ENCODE data around the gene AFG3L2.

The AFG3L2 gene

DNA sequence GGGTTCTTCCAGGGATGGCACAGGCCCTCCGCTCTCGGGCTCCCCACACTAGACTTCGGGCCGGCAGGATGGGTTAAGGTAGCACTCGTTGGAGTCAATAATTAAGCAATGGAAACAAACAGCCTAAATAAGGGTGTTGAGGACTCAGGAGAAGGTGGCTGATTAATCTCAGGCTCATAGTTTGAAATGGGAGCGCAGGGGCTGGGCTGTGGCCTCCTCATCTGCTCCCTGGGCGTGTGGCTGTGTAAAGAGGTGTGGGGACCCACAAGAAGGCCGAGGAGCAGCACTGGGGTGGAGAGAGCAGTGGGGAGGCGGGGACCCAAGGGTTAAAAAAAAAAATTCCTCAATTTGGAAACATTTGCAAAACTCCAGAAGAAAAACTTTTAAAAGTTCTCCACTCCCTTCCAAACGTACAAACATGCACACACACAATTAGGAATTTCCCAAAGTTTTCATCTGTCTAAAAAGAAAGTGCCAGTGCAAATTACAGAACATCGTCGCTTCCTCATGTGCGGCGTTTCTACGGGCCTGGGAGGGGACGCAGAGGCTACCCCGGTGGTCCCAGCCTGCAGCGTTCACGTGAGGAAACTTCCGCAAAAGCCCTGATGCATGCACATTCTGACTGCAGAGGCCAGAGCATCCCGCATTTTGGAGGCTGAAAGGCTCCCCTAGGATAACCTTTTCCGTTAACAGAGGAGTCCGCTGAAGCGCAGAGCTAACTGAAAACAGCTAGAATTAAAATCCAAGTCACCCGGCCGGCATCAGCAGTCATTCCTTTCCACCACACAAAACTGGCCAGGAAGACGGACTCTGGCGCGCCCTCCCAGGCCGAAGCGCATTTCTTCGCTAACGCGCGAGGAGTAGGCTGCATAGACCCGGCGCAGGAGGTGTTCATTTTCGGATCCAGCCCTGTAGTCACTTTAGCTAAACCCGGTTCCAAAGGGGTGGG lies 70.0 kb downstream of the AFG3L2 start:
- FAIRE-seq, result no peak
- DNase-seq (ENCODE audit: low spot score), result peak; percentile 76

DNA sequence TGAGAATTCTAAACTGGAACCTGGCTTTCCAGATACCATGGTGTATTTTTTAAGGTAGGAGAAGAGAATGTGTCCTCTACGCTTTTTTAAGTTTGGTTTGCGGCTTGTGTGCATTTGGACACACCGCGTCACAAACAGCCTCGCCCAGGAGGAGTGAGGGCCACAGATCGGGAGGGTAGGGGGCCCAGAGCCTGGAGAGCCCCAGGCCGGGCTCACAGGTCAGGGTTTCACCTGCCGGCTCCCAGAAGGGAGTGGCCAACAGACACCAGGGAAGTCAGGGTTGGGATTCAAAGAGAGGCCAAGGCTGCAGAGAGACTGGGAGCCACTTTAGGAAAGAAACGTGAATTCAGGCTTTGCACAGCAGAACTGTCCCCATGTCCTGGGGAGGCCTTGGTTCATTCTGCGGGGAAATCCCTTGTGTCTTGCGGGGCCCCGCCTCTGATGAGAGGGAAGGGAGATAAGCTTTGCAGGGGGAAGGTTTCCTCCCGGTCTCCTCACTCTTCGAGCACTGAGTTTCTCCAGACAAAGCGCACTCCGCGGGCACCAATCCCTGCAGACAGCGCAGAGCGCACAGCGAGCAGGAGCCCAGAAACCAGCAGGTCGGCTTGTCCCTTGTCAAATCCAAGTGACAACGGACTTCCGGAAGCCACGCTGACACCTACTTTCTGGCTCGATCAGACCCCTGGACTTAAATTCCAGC lies 70.9 kb downstream of the AFG3L2 start:
- no peak for DNase-seq (ENCODE audit: low spot score)
- no peak for FAIRE-seq

GRCh38 chr18:12305211-12305610 lies 71.8 kb downstream of the AFG3L2 start:
- no peak for FAIRE-seq
- no peak for DNase-seq (ENCODE audit: low spot score)

DNA sequence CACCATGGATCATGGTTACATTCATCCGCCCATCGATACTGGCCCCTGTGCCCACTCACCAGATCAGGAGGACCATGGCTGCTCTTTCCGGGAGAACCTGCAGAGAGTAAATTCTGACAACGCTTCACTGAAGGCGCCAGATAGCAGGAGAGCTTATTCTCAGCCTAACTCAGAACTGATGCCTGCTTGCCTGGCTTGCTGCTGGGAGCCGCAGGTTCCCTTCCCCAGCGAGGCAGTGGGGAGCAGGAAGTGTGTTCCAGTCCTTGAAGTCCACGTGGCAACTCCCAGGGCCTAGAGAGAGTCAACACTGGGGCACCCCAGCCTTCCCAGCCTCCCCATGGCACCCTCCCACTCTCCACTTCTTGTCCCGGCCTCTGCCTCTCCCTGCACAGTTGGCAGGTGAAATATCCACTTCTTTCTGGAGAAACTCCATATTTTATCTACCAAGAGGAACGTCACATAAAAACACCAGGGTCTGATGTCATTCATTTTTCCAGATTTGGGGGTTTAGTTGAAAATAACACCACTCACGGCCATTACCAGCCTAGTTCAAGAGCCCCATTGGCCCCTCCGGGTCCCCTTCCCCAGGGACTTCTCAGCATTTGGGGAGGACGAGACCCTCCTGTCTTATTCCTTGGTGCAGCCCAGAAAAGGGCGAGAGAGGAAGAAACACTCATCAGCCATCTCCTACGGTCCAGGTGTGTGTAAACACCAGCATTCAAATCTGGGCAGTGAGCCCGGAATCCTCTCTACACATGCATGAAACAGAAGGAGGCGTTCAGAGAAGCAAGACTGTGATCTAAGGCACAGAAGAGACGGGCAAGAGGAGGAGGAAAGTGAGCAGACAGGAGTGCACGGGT lies 72.4 kb downstream of the AFG3L2 start:
- FAIRE-seq (peak; percentile 79), DNase-seq (ENCODE audit: low spot score) (peak; percentile 75)

DNA sequence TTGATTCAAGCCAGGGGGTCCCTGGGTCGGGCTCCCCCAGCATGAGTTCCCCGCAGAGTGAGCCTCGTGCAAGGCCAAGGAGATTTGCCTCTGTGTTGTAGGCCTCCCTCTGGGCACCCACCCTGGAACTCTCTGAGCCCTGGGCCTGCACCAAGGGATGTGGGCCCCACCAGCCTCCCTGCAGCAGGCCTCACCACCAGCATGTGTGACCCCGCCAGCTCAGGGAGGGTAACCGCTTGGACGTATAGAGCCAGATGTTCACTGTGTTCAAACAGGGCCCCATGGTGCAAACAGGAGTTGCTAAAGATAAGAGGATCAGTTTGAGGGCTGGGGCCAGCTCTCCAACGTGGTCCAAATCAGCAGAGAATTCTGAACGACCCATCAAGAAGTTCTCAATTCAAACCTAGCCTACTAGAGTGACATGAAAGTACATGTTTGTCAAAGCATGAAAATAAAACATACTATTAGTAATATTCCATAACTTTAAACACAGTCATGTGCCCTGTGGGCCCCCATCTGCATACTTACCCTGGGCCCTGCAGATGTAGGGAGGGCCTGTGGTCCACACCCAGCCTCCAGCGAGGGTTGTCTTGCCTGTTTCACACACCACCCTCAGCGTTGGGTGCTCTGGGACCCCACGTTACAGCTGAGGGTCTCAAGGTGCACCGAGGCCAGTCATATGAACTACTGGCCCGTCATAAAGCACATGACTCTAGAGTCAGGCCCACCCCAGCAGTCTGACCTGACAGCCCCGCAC lies 74.5 kb downstream of the AFG3L2 start:
- FAIRE-seq (no peak), DNase-seq (ENCODE audit: low spot score) (no peak)

- FAIRE-seq (no peak), DNase-seq (ENCODE audit: low spot score) (no peak)
Measured at GRCh38 chr18:12301263-12302005, 75.6 kb downstream of the AFG3L2 start.

DNA sequence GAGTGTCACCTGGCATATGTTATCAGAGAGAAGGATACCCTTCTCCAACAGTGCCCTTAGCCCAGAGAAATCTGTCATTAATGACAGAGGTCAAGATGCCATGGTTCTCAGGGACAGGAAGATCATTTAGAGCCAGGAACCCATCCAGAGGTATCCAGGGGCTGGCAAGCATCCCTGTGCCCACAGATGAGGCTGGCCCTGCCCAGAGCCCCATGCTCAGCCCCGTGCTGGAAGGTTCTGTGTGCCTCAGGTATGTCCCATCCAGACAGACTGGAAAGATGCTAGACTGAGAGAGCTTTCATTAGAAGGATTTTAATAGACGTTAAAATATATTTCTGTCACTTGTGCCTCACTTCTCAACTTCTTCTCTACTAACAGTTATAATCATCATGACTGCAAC lies 77.2 kb downstream of the AFG3L2 start:
- FAIRE-seq (no peak), DNase-seq (ENCODE audit: low spot score) (no peak)

GRCh38 chr18:12296457-12296856 lies 80.6 kb downstream of the AFG3L2 start:
- DNase-seq (ENCODE audit: low spot score), result no peak
- FAIRE-seq, result no peak

GRCh38 chr18:12296087-12296403 lies 81.0 kb downstream of the AFG3L2 start:
- FAIRE-seq, result peak; percentile 32

GRCh38 chr18:12295389-12296086 lies 81.5 kb downstream of the AFG3L2 start:
- DNase-seq (ENCODE audit: low spot score) (peak; percentile 47), FAIRE-seq (peak; percentile 30)

More at GRCh38 chr18:12296087-12296403, 81.0 kb downstream of the AFG3L2 start:
- peak; percentile 81 for DNase-seq (ENCODE audit: low spot score)

- no peak for DNase-seq (ENCODE audit: low spot score)
- no peak for FAIRE-seq
Measured at GRCh38 chr18:12293831-12294230, 83.2 kb downstream of the AFG3L2 start.

- DNase-seq (ENCODE audit: low spot score) (no peak), FAIRE-seq (peak; percentile 94)
Measured at GRCh38 chr18:12291690-12292089, 85.3 kb downstream of the AFG3L2 start.

- FAIRE-seq, result no peak
- DNase-seq (ENCODE audit: low spot score), result no peak
Measured at GRCh38 chr18:12291161-12291560, 85.9 kb downstream of the AFG3L2 start.

DNA sequence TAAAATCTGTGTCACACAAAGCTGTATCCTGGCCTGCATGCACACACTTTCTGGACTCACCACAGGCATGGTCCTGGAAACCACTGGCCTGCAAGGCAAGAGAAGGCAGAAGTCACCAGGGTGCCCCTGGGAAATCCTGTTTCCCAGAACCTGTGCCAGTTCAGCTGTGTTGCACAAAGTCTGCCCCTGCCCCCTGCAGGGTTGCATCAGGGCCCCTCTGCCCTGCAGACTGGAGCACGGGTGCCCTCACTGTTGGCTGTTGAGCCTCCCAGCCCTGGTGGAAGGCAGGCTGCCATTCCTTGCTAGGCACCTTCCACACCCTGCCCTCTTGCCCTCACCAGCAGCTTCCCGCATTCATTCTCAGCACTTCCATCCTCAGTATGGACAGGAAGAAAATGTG lies 86.9 kb downstream of the AFG3L2 start:
- peak; percentile 71 for FAIRE-seq
- DNase-seq (ENCODE audit: low spot score), result no peak

- FAIRE-seq, result no peak
- no peak for DNase-seq (ENCODE audit: low spot score)
Measured at GRCh38 chr18:12288403-12288755, 88.6 kb downstream of the AFG3L2 start.

DNA sequence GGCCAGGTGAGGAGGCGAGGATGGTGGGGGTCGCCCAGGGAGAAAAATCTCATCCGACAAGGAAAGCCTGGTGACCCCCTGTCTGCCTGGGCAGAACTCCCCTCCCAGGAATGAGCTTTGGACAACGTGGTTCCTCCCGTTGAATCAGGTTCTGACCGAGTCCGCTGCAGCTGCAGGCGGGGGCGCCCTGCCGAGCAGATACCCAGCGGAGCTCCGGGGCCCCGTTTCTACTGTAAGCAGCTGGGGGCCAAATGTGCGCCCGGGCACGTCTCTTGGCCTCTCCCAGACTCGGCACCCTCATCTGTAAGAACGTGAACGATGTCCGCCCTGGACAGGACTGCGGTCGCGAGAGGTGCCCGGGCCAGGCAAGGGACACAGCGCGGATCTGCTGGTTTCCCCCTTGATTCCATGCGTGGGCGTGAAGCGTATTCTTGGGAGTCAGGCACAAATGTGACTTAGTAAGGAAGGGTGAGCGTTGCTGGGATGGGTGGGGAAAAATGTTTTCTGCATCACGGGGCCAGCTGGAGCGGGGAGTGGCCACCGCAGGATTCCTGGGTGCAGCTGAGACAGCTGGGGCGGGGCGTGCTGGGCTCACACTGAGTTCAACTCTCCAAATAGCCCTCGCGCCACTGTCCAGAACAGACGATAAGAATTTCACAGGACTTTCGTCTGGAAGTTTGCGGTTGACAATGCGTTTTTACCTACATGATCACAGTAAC lies 89.2 kb downstream of the AFG3L2 start:
- peak; percentile 99 for FAIRE-seq
- peak; percentile 96 for DNase-seq (ENCODE audit: low spot score)

GRCh38 chr18:12287131-12287681 lies 89.8 kb downstream of the AFG3L2 start:
- DNase-seq (ENCODE audit: low spot score) (no peak), FAIRE-seq (peak; percentile 44)

- DNase-seq (ENCODE audit: low spot score), result no peak
- FAIRE-seq, result peak; percentile 48
Measured at GRCh38 chr18:12283666-12284065, 93.4 kb downstream of the AFG3L2 start.

- peak; percentile 85 for FAIRE-seq
Measured at GRCh38 chr18:12283256-12283655, 93.8 kb downstream of the AFG3L2 start.

More at GRCh38 chr18:12283256-12283655, 93.8 kb downstream of the AFG3L2 start:
- DNase-seq (ENCODE audit: low spot score), result peak; percentile 84

Data from urothelium cell line (cell line).